ENCODE results near the gene SPOCK2. TPM values are rescaled to one million over a fixed set of nuclear protein-coding genes. Genes with fewer than 3 reads are reported as not detected.

Gene SPOCK2
- total and polyA plus RNA-seq, 2 of the 4 experiments (the other 2 are of a cell fraction): 0.02 TPM; not detected in 1

GRCh38 chr10:72067463-72068125 is 20.8 kb downstream of the SPOCK2 start:
- Histone ChIP-seq H2BK120ac (ENCODE audit: low read depth, low read length) (no peak overlapping the region), H3K36me3 (ENCODE audit: control insufficient read depth, insufficient read depth, low read length) (no peaks in the 10 kb centered on the region), H3K9me1 (ENCODE audit: insufficient read depth, low read length) (no peaks in the 10 kb centered on the region), H3K9ac (ENCODE audit: low read depth, low read length) (no peak overlapping the region), H3K23ac (ENCODE audit: low read depth, low read length) (no peak overlapping the region), H3K4ac (ENCODE audit: low read depth, low read length) (no peak overlapping the region), H4K20me1 (ENCODE audit: insufficient read depth, low read length) (no peaks in the 10 kb centered on the region), H3K27me3 (ENCODE audit: control insufficient read depth, insufficient read depth, low read length) (peaks cover 26% of the 10 kb centered on the region), H3K9me3 (ENCODE audit: control insufficient read depth, insufficient read depth, low read length) (peaks cover 4% of the 10 kb centered on the region), H3K27ac (ENCODE audit: insufficient read depth, low read length) (no peak overlapping the region), H3K79me1 (ENCODE audit: low read depth in 1 of 2, low read length in 2 of 2) (no peaks in the 10 kb centered on the region), H4K91ac (ENCODE audit: insufficient read depth, low read depth, low read length) (no peak overlapping the region), H3K14ac (replicated peaks; ENCODE audit: low read depth, low read length) (no peak overlapping the region), H4K8ac (ENCODE audit: low read depth in 2 of 2, low read length in 2 of 2) (no peak overlapping the region), H2AK5ac (ENCODE audit: low read depth, low read length) (no peak overlapping the region), H2AK9ac (replicated peaks; ENCODE audit: low read depth, low read length, poor library complexity) (no peak overlapping the region), H2BK15ac (ENCODE audit: low read depth, low read length) (no peak overlapping the region), H3K4me3 (ENCODE audit: insufficient read depth, low read depth, low read length) (no peak overlapping the region), H2BK20ac (ENCODE audit: low read depth, low read length) (no peak overlapping the region), H2AFZ (replicated peaks; ENCODE audit: low read length, poor library complexity) (peak overlapping the region; percentile 54), H3K18ac (ENCODE audit: low read depth, low read length) (no peak overlapping the region), H3K4me2 (ENCODE audit: low read depth, low read length) (no peak overlapping the region), H3K56ac (ENCODE audit: extremely low read depth, insufficient read depth, low read length) (no peak overlapping the region), H3K4me1 (ENCODE audit: control insufficient read depth, insufficient read depth, low read length) (no peaks in the 10 kb centered on the region), H2BK5ac (ENCODE audit: low read depth, low read length, poor library complexity, severe bottlenecking) (no peak overlapping the region), H4K5ac (ENCODE audit: low read depth, low read length) (no peak overlapping the region)
- WGBS, 2 experiments (ENCODE audit: extremely low coverage in 2 of 2, insufficient read length in 1 of 2): 83% methylated on average over 8 of the region's 13 CpGs; no CpG with 5 or more reads in 1 of the 2 experiments
- TF ChIP-seq, protein P1, sequence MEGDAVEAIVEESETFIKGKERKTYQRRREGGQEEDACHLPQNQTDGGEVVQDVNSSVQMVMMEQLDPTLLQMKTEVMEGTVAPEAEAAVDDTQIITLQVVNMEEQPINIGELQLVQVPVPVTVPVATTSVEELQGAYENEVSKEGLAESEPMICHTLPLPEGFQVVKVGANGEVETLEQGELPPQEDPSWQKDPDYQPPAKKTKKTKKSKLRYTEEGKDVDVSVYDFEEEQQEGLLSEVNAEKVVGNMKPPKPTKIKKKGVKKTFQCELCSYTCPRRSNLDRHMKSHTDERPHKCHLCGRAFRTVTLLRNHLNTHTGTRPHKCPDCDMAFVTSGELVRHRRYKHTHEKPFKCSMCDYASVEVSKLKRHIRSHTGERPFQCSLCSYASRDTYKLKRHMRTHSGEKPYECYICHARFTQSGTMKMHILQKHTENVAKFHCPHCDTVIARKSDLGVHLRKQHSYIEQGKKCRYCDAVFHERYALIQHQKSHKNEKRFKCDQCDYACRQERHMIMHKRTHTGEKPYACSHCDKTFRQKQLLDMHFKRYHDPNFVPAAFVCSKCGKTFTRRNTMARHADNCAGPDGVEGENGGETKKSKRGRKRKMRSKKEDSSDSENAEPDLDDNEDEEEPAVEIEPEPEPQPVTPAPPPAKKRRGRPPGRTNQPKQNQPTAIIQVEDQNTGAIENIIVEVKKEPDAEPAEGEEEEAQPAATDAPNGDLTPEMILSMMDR (conservative IDR thresholded peaks at IDR 0.05; ENCODE audit: low read depth, low read length): no peak
- TF ChIP-seq RFX5 (IDR thresholded peaks at IDR 0.05; ENCODE audit: low read depth, low read length) (no peak), BHLHE40 (IDR thresholded peaks at IDR 0.05; ENCODE audit: low read depth, low read length) (no peak), SMC3 (IDR thresholded peaks at IDR 0.05; ENCODE audit: low read depth, low read length) (no peak), MAFK (IDR thresholded peaks at IDR 0.05; ENCODE audit: low read depth, low read length) (no peak), RAD21 (IDR thresholded peaks at IDR 0.05; ENCODE audit: low read length) (no peak), RCOR1 (IDR thresholded peaks at IDR 0.05; ENCODE audit: insufficient replicate concordance, low read length) (no peak), CHD1 (IDR thresholded peaks at IDR 0.05; ENCODE audit: low read depth, low read length) (no peak), MAZ (IDR thresholded peaks at IDR 0.05; ENCODE audit: borderline replicate concordance, low read depth, low read length) (no peak), CEBPB (IDR thresholded peaks at IDR 0.05; ENCODE audit: low read depth, low read length) (no peak), POLR2A (IDR thresholded peaks at IDR 0.05; ENCODE audit: low read depth, low read length) (no peak), FOS (IDR thresholded peaks at IDR 0.05; ENCODE audit: low read depth, low read length) (no peak), USF2 (IDR thresholded peaks at IDR 0.05; ENCODE audit: low read depth, low read length) (no peak), ELK1 (IDR thresholded peaks at IDR 0.05; ENCODE audit: borderline replicate concordance, low read depth, low read length) (no peak)
- dilution Hi-C loops (cut with HindIII; ENCODE audit: low sequenced_read_pairs, unreplicated experiment) (no loop called here), intact Hi-C loops (cut with micrococcal nuclease) (no loop called here), in situ Hi-C loops (cut with MboI; ENCODE audit: low sequenced_read_pairs) (no loop called here)
- DNase-seq: no peak
- no TSS peak for BruUV-seq (replicated peaks)
- ATAC-seq (ENCODE audit: low read depth): no peak
- ChIA-PET POLR2A (ENCODE audit: unreplicated experiment) (no interaction called here), CTCF (no interaction called here)
